Cerebellar cortex (tissue), 1 donor: ENCODE results near the gene SH3RF1.

Experiments
- DNase-seq: peaks from one replicate; pipeline ENCODE4 v3.0.0-alpha.2; 2015; ENCODE audit warnings: low spot score

The SH3RF1 gene

GRCh38 chr4:169132561-169133305 lies 138.0 kb downstream of the SH3RF1 start:
- no peak for DNase-seq

- DNase-seq = no peak
Observed at GRCh38 chr4:169131556-169132208, 139.1 kb downstream of the SH3RF1 start.

- DNase-seq = no peak
Observed at GRCh38 chr4:169128902-169129301, 141.9 kb downstream of the SH3RF1 start.

DNA sequence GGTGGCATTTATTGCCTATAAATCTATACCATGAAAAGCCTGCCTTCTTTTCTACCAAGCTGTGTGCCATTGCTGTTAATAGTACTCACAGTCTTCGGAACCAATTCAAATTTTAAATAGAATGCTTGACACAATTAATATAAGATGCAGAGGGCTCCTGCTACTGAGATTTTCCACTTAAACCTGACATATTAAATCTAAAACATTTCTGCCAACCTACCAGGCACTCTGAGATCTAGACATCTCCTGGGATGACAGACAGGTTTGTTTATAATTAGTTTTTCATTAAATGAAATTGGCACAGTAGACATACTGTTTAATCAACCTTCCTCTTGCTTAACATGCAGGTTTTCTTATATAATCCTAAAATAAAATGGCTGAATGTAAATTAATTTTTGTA lies 143.4 kb downstream of the SH3RF1 start:
- DNase-seq = no peak

GRCh38 chr4:169124661-169125060 lies 146.1 kb downstream of the SH3RF1 start:
- DNase-seq = no peak

GRCh38 chr4:169122422-169122821 lies 148.3 kb downstream of the SH3RF1 start:
- DNase-seq = no peak

GRCh38 chr4:169121861-169122382 lies 148.8 kb downstream of the SH3RF1 start:
- no peak for DNase-seq

DNA sequence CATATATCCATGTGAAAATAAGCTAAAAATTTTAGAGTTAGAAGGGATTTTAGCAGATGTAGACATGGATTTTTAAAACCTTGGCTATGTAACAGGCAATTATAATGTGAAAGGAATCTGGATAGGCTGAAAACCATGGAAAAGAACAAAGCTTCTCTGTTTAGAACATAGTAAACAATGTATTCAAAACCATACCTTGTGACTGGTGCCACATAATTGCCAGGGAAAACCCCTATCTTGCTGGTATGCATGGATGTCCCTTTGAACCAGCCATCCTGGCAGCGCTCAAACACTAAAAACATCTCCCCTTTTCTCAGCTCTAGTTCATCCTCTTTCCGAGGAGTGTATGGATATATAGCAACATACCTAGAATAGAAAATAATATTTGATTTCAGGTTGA lies 150.1 kb downstream of the SH3RF1 start:
- DNase-seq = no peak

DNA sequence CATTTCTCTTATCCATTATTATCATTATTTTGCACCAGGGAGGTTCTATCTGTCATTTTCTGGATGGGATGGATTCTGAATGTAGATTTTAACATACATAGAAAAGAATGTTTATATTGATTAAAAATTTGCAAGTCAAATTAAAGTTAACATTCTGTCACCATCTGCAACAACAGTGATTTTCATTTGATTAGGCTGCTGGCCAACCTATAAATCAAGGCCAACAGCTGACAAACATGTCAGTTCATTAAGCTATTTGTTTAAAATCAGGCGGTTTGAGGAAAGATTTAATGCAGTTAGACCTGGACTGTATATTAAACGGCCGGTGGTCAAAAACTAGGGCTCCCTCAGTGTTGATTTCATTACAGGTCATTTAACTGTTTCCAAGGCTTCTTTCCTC lies 151.2 kb downstream of the SH3RF1 start:
- no peak for DNase-seq

DNA sequence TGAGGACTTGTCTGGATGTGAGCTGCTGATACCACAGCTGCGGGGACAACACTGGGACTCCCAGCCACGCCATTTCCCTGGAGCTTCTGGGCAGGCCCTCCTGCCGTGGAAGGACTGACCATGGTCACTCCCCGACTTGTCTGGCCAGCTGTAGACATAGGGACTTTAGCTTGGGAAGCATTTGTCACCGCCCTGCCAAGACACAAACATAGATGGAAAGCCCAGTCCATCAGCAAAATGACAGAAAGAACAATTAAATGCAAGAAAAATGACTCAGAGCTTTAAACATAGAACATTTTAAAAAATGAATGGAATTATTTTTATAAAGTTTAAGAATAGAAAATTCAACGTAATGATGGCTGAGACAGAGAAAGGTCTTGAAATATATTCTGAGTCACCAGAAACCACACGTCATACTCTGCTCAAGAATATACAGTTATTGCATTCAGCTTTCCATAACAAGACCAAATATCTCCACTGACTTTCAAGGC lies 153.1 kb downstream of the SH3RF1 start:
- no peak for DNase-seq

DNA sequence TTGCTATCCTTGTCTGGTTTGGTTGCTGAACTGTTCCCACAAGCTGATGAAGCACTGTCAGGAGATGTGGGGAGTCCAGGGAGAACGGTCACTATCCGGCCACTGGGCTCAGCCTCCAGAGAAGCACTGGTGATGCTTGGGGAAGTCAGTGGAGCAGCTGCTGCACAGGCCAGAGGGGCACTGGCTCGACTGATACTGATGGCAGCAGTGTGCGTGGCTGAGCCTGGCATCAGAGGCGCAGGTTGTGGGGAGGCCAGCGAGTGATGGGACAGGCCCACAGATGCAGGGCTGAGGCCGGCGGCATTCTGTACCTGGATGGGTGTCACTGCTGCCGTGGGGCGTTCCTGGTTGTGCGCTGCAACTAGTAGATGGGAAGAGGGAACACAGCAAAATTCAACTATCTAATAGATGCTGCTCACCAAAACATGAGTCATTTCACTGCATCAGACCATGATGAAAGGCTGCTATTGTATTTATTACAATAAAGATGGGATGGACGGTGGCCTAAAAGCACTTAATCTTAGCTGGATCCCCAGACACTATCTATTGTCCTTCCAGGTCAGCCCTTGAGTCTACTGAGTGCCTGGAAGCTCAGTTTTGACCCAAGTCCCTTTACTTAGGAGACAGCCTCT lies 154.4 kb downstream of the SH3RF1 start:
- no peak for DNase-seq

- no peak for DNase-seq
Observed at GRCh38 chr4:169115897-169116254, 154.9 kb downstream of the SH3RF1 start.

DNA sequence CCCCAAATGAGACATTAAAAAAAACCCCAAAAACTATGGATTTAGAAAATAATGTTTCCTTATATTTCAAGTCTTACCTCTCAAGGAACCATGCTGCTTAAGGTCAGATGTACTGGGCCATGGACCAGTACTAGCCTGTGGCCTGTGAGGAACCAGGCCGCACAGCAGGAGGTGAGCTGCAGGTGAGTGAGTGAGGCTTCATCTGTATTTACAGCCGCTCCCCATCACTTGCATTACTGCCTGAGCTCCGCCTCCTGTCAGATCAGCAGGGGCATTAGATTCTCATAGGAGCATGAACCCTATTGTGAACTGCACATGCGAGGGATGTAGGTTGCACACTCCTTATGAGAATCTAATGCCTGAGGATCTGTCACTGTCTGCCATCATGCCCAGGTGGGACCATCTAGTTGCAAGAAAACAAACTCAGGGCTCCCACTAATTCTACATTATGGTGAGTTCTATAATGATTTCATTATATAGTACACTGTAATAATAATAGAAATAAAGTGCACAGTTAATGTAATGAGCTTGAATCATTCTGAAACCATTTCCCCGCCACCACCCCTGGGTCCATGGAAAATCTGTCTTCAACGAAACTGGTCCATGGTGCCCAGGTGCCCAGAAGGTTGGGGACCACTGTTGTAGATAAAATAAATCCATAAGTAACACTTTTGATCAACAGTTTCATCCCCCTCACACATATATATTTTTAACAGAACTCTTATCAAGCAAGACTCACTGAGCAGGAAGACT lies 155.4 kb downstream of the SH3RF1 start:
- no peak for DNase-seq

DNA sequence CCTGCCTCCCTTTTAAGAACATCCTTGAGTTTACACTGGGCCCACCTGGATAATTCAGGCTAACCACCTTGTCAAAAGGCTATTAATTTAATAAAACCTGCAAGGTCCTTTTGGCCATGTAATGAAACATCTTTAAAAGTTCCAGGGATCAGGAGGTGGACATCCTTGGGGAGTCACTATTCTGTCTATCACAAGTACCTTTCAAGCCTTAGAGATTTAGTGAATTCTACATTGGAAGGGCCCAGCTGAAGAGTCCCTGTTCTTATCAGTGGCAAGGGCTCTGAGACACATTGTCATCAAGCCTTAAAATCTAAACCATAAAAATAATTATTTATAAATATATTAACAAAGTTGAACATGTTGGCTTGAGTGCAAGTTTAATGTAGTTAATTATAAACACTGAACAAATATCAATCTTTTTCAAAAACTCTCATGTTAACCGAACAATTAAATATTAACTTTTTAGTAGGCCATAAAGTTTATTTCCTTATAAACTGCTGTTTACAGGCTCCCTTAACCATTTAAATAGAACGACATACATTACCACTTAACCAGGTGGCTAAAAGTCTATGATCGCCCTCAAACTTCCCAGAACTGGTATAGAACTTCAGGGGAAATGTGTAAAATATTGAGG lies 156.3 kb downstream of the SH3RF1 start:
- DNase-seq = no peak

- DNase-seq = no peak
Observed at GRCh38 chr4:169110633-169111032, 160.1 kb downstream of the SH3RF1 start.

DNA sequence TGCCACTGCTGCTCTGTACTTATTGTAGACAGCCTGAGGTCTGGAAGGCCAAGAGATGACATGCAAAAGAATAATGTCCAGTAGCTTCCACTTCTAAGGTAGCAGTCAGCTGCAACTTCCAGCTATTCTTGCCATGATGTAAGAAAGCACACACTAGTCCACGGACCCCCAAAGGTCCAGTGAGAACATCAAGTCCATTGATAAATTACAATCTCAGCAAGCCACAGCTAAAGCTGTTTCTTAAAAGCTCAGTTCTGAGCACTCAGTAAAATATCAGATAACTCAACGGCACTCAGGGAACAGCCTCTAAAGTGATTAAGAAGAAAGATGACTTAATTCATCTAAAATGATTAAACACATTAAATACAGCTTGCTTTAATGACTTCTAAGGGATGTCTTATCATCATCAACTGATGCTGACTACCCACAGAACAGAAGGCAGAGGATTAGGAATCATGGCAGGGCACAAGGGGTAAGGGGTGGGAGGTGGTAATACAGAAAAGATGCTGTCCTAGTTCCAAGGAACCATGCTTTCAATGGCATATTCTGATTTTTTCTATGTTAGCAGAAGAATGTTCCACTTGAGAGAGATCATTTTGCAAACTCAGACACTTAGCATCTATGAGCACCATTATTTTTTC lies 161.6 kb downstream of the SH3RF1 start:
- DNase-seq = no peak

DNA sequence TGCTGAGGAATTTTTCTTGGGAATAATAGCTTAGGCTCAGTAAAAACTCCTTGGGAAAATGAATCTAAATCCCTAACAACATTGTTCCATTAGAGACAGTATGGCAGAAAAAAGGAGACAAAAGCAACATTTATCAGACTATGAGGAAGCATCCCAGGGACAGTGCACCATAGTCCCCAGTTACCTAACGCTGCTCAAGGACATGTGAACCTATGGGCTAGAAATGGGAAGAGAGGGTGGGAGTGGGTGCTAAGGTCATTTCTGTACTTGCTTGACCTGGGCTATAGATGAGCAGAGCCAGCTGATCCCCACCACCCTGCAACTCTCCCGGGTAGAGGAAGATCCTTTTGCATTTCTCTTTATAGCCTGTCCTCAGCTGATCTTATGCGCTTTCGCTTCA lies 162.5 kb downstream of the SH3RF1 start:
- no peak for DNase-seq

GRCh38 chr4:169107528-169107927 lies 163.2 kb downstream of the SH3RF1 start:
- no peak for DNase-seq

DNA sequence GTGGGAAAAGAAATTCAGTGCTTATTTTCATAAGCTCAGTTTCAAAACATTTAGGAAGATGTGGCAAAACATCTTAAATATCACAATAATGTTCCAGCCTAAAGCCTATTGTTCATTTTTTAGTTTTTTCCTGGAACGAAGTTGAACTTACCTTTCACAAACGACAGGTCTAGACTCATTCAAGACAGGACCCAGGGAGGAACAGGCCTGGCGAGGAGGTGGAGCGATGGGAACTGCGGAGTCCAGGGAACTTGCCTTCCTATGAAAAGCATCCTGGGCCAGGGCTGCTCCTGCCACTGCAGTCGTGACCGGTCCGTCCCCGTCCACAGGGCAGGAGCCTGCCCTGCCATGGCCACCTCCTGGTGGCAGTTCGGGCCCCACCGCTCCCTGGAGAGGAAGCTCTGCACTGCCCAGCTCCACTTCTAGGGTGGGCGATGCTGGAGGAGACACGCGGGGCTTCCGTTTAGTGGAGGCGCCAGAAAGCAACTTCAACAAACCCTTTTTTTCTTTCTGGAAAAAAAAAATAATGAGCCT lies 164.0 kb downstream of the SH3RF1 start:
- DNase-seq = no peak

- DNase-seq = no peak
Observed at GRCh38 chr4:169105620-169106019, 165.1 kb downstream of the SH3RF1 start.

DNA sequence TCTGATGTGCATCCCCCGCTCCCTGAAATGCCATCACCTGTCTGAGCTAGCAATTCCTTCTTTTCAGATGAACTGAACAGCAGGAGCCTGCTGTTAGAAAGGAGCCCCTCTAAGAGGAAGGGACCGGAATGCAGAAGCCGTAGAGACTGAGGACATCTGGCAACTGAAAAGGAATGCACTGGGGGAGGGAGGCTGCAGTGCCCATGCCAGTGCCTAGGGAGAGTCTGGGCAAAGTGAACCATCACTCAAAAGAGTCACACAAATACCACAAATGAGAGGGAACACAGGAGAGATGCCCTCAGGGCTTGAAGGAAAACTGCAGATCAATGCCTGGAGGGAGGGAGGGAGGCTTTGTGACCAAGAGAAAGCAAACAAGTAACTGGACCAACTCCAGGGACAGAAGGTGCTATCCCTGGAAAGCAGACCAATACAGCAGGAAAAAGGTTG lies 166.8 kb downstream of the SH3RF1 start:
- no peak for DNase-seq
